ENCODE measurements around the gene NACC1. TPM values are rescaled to one million over a fixed set of nuclear protein-coding genes. Genes with fewer than 3 reads are reported as not detected.

Gene NACC1
- total and polyA plus RNA-seq, 2 of the 13 experiments (the other 11 are each of a cell fraction or from before 2014, with no cell fraction given) = 31.8 to 42.3 TPM

DNA sequence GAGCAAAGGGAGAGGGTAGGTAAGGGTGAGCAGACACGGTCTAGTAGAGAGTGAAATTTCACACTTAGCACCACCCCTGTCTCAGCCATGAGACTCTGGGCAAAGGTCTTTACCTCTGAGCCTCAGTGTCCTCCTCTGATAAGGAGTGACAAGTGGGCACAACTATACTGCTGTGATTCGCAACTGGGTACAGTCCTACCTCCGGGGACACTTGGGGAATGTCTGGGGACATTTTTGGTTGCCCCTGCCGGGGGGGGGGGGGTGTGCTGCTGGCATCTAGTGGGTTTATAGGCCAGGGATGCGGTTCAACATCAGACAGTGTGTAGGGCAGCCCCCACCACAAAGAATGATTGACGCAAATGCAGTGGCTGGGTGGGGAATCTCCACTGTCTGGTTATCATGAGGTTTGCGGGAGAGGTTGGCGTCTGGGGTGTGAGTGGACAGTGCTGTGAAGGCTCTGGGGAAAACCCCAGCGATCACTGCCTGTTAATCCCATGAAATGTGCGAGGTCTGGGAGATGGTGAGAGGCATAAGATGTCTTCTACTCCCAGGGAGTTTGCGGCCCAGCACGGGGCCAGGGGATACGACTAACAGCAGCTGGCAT is 4.3 kb downstream of the NACC1 start (continued):
- TF ChIP-seq, protein P1, sequence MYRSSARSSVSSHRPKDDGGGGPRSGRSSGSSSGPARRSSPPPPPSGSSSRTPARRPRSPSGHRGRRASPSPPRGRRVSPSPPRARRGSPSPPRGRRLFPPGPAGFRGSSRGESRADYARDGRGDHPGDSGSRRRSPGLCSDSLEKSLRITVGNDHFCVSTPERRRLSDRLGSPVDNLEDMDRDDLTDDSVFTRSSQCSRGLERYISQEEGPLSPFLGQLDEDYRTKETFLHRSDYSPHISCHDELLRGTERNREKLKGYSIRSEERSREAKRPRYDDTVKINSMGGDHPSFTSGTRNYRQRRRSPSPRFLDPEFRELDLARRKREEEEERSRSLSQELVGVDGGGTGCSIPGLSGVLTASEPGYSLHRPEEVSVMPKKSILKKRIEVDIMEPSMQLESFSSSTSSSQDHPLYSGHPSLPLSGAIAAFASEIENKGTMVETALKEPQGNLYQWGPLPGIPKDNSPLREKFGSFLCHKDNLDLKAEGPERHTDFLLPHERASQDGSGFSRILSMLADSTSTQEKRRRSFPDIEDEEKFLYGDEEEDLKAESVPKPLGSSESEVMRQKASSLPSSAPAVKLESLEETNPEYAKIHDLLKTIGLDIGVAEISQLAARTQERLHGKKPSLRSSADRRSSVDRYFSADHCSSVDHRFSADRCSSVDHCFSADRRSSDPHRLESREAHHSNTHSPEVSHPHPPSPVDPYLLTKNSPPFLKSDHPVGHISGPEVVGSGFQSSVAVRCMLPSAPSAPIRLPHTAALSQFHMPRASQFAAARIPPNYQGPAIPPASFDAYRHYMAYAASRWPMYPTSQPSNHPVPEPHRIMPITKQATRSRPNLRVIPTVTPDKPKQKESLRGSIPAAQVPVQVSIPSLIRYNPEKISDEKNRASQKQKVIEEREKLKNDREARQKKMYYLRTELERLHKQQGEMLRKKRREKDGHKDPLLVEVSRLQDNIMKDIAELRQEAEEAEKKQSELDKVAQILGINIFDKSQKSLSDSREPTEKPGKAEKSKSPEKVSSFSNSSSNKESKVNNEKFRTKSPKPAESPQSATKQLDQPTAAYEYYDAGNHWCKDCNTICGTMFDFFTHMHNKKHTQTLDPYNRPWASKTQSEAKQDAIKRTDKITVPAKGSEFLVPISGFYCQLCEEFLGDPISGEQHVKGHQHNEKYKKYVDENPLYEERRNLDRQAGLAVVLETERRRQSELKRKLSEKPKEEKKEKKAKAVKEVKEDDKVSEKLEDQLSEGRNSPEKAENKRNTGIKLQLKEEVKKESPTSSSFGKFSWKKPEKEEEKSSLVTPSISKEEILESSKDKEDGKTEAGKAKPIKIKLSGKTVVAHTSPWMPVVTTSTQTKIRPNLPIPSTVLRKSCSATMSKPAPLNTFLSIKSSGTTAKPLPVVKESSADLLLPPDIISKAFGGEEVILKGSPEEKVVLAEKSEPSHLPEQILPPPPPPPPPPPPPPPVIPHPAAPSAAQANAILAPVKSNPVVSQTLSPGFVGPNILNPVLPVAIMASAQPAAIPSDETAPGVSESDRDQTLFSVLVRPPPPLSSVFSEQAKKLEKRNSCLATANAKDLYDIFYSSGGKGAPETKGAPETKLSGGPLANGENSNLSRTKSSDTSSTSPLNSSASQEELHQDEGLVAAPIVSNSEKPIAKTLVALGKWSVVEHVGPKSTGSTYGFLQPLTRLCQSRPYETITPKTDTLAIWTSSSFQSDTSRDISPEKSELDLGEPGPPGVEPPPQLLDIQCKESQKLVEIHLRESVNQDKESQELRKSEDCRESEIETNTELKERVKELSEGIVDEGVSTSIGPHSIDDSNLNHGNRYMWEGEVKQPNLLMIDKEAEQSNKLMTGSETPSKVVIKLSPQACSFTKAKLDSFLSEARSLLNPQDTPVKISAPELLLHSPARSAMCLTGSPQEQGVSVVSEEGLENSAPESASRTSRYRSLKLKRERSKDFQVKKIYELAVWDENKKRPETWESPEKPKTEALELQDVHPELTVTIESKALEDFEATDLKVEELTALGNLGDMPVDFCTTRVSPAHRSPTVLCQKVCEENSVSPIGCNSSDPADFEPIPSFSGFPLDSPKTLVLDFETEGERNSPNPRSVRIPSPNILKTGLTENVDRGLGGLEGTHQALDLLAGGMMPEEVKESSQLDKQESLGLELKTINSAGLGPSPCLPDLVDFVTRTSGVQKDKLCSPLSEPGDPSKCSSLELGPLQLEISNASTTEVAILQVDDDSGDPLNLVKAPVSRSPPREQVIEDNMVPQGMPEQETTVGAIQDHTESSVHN (CRISPR knock-in tag; IDR thresholded peaks at IDR 0.05) = no peak
- TF ChIP-seq, protein P2, sequence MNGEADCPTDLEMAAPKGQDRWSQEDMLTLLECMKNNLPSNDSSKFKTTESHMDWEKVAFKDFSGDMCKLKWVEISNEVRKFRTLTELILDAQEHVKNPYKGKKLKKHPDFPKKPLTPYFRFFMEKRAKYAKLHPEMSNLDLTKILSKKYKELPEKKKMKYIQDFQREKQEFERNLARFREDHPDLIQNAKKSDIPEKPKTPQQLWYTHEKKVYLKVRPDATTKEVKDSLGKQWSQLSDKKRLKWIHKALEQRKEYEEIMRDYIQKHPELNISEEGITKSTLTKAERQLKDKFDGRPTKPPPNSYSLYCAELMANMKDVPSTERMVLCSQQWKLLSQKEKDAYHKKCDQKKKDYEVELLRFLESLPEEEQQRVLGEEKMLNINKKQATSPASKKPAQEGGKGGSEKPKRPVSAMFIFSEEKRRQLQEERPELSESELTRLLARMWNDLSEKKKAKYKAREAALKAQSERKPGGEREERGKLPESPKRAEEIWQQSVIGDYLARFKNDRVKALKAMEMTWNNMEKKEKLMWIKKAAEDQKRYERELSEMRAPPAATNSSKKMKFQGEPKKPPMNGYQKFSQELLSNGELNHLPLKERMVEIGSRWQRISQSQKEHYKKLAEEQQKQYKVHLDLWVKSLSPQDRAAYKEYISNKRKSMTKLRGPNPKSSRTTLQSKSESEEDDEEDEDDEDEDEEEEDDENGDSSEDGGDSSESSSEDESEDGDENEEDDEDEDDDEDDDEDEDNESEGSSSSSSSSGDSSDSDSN (CRISPR knock-in tag; IDR thresholded peaks at IDR 0.05) = no peak
- no peak for TF ChIP-seq ZNF337 (CRISPR knock-in tag; IDR thresholded peaks at IDR 0.05; ENCODE audit: borderline replicate concordance, low read depth)
- TF ChIP-seq, protein P3, sequence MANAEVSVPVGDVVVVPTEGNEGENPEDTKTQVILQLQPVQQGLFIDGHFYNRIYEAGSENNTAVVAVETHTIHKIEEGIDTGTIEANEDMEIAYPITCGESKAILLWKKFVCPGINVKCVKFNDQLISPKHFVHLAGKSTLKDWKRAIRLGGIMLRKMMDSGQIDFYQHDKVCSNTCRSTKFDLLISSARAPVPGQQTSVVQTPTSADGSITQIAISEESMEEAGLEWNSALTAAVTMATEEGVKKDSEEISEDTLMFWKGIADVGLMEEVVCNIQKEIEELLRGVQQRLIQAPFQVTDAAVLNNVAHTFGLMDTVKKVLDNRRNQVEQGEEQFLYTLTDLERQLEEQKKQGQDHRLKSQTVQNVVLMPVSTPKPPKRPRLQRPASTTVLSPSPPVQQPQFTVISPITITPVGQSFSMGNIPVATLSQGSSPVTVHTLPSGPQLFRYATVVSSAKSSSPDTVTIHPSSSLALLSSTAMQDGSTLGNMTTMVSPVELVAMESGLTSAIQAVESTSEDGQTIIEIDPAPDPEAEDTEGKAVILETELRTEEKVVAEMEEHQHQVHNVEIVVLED (CRISPR knock-in tag; IDR thresholded peaks at IDR 0.05; ENCODE audit: borderline replicate concordance) = no peak
- no peak for TF ChIP-seq MAF1 (CRISPR knock-in tag; IDR thresholded peaks at IDR 0.05; ENCODE audit: borderline replicate concordance)
- no peak for TF ChIP-seq ZNF234 (CRISPR knock-in tag; conservative IDR thresholded peaks at IDR 0.05)
- no peak for TF ChIP-seq FOSL2 (CRISPR knock-in tag; IDR thresholded peaks at IDR 0.05)
- TF ChIP-seq PRPF4 (IDR thresholded peaks at IDR 0.05; ENCODE audit: low read depth, low read length, poor library complexity, severe bottlenecking) = no peak
- no peak for TF ChIP-seq THAP11 (CRISPR knock-in tag; IDR thresholded peaks at IDR 0.05)
- no peak for TF ChIP-seq NCOA2 (CRISPR knock-in tag; IDR thresholded peaks at IDR 0.05)
- TF ChIP-seq ZNF761 (CRISPR knock-in tag; conservative IDR thresholded peaks at IDR 0.05) = no peak

Measured in HepG2 (cell line).